ENCODE results near the gene MRPS5. TPM values are rescaled to one million over a fixed set of nuclear protein-coding genes. Genes with fewer than 3 reads are reported as not detected.

MRPS5 gene
- total RNA-seq, 1 donor from 2014 or later, result 51.9 TPM

- intact Hi-C loops (cut with DNase I), result no loop called here
- H3K27ac ChIP-seq, result no peak overlapping the region
Observed at GRCh38 chr2:95059656-95060370, 61.8 kb downstream of the MRPS5 start.

GRCh38 chr2:95058989-95059641, 62.5 kb downstream of the MRPS5 start:
- DNase-seq, result no peak
- TF ChIP-seq, protein P1, sequence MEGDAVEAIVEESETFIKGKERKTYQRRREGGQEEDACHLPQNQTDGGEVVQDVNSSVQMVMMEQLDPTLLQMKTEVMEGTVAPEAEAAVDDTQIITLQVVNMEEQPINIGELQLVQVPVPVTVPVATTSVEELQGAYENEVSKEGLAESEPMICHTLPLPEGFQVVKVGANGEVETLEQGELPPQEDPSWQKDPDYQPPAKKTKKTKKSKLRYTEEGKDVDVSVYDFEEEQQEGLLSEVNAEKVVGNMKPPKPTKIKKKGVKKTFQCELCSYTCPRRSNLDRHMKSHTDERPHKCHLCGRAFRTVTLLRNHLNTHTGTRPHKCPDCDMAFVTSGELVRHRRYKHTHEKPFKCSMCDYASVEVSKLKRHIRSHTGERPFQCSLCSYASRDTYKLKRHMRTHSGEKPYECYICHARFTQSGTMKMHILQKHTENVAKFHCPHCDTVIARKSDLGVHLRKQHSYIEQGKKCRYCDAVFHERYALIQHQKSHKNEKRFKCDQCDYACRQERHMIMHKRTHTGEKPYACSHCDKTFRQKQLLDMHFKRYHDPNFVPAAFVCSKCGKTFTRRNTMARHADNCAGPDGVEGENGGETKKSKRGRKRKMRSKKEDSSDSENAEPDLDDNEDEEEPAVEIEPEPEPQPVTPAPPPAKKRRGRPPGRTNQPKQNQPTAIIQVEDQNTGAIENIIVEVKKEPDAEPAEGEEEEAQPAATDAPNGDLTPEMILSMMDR (IDR thresholded peaks at IDR 0.05), result no peak
- intact Hi-C loops (cut with DNase I), result no loop called here
- Histone ChIP-seq H3K4me1 (no peaks in the 10 kb centered on the region), H3K27me3 (ENCODE audit: low read depth) (no peaks in the 10 kb centered on the region), H3K4me3 (no peak overlapping the region), H3K36me3 (no peaks in the 10 kb centered on the region), H3K27ac (no peak overlapping the region), H3K9me3 (no peaks in the 10 kb centered on the region)
- ATAC-seq, result no peak

More at GRCh38 chr2:95059656-95060370, 61.8 kb downstream of the MRPS5 start:
- Histone ChIP-seq H3K4me3 (no peak overlapping the region), H3K36me3 (no peaks in the 10 kb centered on the region), H3K9me3 (no peaks in the 10 kb centered on the region), H3K4me1 (no peaks in the 10 kb centered on the region), H3K27me3 (ENCODE audit: low read depth) (no peaks in the 10 kb centered on the region)
- TF ChIP-seq, protein P1 (IDR thresholded peaks at IDR 0.05), result no peak
- DNase-seq, result no peak
- ATAC-seq, result no peak

DNA sequence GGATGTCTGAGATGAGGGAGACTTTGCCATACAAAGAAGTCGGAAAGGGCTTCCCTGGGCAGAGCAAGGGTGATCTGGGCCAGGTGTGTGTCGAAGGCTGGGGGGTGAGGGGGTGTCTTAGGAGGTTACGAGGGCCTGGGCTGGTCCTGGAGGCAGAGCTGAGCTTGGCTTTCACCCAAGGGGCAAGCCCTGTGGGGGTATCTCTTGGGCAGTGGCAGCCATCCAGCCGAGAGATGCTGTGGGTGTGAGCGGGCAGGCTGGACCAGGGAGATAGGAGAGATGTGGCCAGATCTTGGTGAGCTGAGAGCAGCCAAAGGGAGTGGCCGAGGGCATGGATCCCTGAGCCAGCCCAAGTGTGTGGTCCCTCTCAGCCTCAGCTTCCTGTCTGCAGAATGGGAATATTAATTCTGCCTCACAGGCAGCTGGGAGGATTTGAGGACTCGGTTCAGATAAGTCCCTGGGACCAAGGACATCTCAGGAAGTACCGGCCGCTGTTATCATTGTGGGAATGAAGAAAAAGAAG, 63.1 kb downstream of the MRPS5 start:
- Histone ChIP-seq H3K4me3 (no peak overlapping the region), H3K36me3 (no peaks in the 10 kb centered on the region), H3K27ac (no peak overlapping the region), H3K9me3 (no peaks in the 10 kb centered on the region), H3K27me3 (ENCODE audit: low read depth) (no peaks in the 10 kb centered on the region), H3K4me1 (no peaks in the 10 kb centered on the region)
- TF ChIP-seq, protein P1 (IDR thresholded peaks at IDR 0.05), result no peak
- DNase-seq, result no peak
- ATAC-seq, result no peak
- intact Hi-C loops (cut with DNase I), result no loop called here

GRCh38 chr2:95057535-95058370, 63.9 kb downstream of the MRPS5 start:
- Histone ChIP-seq H3K9me3 (no peaks in the 10 kb centered on the region), H3K4me1 (no peaks in the 10 kb centered on the region), H3K27ac (no peak overlapping the region), H3K36me3 (no peaks in the 10 kb centered on the region), H3K27me3 (ENCODE audit: low read depth) (no peaks in the 10 kb centered on the region), H3K4me3 (no peak overlapping the region)
- intact Hi-C loops (cut with DNase I), result no loop called here
- ATAC-seq (no peak), DNase-seq (no peak)
- TF ChIP-seq, protein P1 (IDR thresholded peaks at IDR 0.05), result no peak

Data from lower lobe of right lung (tissue), 2 donors.